GM21825 (cell line): Measurements from ENCODE around the gene PRKCA.
"Not testable (repeated sequence)": the region's sequence is repeated elsewhere in the genome, so short reads cannot be mapped to it uniquely, and the experiment has no call there.

Experiments
- ATAC-seq: cut with Tn5 transposase; IDR thresholded peaks from one replicate; pipeline ENCODE4 v1.9.1; 2021; ENCODE audit warnings: mild to moderate bottlenecking, moderate library complexity; ENCODE audit not compliant: unreplicated experiment

PRKCA gene

GRCh38 chr17:66480802-66481201, 178.4 kb downstream of the PRKCA start:
- ATAC-seq, result no peak

DNA sequence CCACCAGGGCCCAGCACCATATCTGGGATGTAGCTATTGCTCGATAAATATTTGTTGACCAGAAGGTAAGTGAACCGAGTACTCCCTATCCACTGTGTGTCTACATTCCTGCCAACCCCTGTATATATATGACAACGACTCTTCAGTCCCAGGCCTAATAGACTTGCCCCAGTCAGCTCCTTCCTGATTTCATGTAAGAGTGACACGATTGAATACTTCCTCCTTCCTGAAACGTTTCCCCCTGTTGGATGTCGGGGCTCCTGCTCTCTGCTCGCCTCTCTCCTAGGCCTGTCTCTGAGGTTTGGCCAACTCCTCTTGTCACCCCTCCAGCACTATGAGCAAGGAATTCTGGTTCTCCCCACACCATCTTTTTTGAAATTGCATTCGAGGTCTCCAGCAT, 178.9 kb downstream of the PRKCA start:
- no peak for ATAC-seq

DNA sequence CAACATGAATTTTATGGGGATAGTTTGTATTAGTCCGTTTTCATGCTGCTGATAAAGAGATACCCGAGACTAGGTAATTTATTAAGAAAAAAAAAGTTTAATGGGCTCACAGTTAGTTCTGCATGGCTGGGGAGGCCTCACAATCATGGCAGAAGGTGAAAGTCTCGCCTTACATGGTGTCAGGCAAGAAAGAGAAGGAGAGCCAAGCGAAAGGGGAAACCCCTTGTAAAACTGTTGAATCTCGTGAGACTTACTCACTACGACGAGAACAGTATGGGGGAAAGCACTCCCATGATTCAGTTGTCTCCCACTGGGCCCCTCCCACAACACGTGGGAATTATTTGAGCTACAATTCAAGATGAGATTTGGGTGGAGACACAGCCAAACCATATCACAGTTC, 181.5 kb downstream of the PRKCA start:
- no peak for ATAC-seq

DNA sequence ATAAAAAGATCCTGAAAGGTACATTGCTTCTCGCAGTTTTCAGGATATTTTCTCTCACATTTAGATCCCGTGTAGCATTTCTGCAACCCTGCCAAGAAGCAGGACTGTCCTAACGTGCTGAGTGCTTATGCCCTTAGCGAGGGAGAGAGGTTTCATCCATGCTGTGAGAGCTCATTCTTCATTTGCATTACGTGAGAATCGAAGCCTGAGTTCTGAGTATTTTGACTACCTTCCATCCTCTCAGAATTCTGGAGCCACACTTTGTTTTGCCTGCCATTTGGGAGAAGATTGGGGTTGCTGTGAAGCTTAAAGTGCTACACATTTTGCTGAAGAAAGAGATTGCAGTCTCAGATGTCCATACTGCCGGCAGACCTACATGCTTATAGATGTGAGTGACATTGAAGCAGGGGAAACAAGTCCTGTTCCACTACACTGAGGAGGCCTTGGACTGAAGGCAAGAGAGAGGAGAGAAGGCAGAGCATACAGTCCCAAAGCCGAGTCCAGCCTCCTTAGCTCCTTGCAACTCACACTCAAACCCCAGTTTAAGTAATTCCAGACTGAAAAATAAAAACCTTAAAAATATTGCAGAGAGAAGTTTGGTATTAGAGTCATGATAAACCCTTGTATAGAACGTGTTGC, 183.0 kb downstream of the PRKCA start:
- no peak for ATAC-seq

- ATAC-seq, result no peak
Measured at GRCh38 chr17:66487121-66487520, 184.7 kb downstream of the PRKCA start.

- no peak for ATAC-seq
Measured at GRCh38 chr17:66487981-66488468, 185.6 kb downstream of the PRKCA start.

- ATAC-seq, result no peak
Measured at GRCh38 chr17:66488864-66489263, 186.5 kb downstream of the PRKCA start.

DNA sequence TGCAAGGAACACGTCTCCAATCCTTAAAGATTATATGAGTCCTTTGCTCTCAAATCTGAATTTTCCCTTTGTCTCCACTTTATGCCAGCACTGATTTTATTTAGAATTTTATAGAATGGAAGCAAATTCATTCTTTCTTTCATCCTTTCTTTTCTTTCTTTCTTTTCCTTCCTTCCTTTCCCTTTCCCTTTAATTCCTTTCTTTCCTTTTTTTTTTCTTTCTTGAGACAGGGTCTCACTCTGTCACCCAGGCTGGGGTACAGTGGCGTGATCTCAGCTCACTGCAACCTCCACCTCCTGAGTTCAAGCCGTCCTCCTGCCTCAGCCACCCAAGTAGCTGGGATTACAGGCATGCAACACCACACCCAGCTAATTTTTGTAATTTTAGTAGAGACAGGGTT, 187.2 kb downstream of the PRKCA start:
- not testable (repeated sequence) for ATAC-seq

DNA sequence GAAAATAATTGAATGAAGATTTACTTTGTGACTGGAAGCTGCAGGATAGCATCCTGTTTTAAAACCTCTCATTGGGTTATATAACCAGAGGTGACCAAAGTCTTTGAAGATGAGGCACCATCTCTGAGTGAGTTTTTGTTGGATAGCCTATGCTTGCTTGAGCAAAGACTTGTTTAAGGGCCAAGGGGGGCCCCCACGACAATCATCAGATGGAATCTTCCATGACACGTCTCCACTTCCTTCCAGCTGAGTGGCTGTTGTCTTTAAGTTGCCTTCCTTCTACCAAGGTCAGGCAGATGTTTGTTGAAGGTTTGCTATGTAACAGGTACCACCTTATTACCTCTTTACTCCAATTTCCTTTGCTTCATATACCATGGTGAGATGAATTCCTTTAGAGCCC, 188.8 kb downstream of the PRKCA start:
- ATAC-seq, result no peak

DNA sequence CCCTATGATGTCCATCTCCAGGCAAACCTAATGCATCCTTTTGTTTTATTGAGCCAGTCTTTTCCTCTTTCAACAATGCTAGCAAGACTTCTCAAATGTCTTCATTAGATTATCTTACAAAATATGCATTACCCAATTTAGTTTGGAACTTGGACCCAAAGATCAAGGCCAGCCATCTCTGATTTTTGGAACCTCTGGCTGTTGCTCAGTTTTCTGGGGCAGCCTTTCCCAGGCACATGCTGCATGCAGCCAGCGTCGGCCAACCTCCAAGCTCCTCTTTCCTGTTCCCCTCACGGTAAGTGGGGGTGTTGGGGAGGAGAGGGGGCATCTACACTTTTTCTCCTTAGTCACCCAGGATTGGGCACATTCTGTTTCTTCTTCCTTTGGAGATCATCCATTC, 189.3 kb downstream of the PRKCA start:
- ATAC-seq, result no peak

- ATAC-seq, result no peak
Measured at GRCh38 chr17:66492080-66492479, 189.7 kb downstream of the PRKCA start.

DNA sequence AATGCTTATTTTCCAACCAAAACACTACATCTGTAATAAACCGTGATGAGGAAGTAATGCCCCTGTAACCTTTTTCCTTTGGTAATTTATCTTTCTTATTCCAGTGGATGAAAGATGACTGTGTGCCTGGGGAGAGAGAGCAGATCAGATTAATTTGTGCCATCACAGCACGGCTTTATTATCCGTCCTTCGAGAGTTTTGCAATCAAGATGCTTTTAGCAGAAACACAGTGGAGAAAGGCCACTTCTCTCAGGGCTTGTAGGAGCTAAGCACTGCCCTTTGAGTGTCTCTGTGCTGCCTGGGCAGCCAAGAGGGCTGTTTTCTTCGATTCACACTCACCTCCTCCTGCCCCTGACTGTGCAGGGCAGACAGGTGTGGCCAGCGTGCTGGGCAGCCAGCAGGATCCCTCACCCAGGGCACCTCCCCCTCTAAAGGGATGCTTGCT, 190.2 kb downstream of the PRKCA start:
- ATAC-seq, result no peak

GRCh38 chr17:66493283-66494019, 191.0 kb downstream of the PRKCA start:
- no peak for ATAC-seq

GRCh38 chr17:66494023-66494803, 191.8 kb downstream of the PRKCA start:
- no peak for ATAC-seq

GRCh38 chr17:66495035-66495434, 192.6 kb downstream of the PRKCA start:
- no peak for ATAC-seq

DNA sequence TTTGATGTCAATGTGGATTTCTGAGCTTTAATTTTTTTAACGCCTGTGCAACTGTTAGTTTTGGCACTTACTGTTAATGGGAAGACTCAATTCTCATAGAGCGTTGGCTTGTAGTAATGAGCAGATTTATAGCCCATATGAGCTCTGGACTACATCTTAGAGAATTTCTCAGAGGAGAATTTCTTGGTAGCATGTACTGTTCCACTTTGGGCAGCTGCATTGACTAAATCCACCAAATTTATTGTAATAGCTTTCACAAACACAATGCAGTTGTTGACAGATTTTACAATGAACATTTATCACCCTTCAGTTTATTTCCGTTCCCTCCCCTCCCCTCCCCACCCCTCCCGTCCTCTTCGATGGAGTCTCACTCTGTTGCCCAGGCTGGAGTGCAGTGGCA, 193.9 kb downstream of the PRKCA start:
- no peak for ATAC-seq

GRCh38 chr17:66498580-66498979, 196.2 kb downstream of the PRKCA start:
- no peak for ATAC-seq

GRCh38 chr17:66506641-66507040, 204.2 kb downstream of the PRKCA start:
- no peak for ATAC-seq

DNA sequence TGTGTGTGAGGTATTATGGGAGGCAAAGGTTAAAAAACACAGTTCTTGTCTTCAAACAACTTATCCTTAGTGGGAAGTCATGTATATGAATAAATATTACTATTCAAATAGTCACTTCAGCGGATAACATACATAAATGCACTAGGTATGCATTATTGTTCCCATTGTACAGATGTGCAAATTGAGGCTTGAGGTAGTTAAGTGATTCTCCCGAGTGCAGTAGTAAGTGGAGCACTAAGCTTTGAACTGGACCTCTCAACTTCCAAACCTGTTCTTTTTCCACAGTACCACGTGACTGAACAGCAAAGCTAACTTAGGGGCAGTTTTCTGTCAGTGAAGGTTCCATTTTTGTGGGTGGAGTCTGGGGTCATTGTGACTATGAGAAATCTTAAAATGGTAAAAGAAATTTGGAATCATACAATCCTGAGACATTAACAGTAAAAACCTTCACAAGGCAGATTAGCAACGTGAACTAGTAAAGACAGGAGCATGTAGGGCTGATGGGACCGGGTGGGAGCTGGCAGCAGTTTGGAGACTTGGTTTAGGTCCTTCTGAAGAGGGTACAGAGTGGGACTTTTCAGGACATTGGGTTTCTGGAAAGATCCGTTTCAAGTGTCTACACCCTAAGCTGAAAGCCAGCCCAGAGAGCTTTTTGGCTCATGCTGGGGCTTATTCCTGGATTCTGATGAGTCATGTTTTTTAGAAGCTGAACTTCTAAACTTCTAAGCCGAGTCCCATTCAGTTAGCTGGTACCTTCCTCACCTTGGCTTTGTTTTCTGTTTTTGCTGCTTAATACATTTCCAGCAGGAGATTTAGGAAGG, 204.9 kb downstream of the PRKCA start:
- ATAC-seq, result no peak

DNA sequence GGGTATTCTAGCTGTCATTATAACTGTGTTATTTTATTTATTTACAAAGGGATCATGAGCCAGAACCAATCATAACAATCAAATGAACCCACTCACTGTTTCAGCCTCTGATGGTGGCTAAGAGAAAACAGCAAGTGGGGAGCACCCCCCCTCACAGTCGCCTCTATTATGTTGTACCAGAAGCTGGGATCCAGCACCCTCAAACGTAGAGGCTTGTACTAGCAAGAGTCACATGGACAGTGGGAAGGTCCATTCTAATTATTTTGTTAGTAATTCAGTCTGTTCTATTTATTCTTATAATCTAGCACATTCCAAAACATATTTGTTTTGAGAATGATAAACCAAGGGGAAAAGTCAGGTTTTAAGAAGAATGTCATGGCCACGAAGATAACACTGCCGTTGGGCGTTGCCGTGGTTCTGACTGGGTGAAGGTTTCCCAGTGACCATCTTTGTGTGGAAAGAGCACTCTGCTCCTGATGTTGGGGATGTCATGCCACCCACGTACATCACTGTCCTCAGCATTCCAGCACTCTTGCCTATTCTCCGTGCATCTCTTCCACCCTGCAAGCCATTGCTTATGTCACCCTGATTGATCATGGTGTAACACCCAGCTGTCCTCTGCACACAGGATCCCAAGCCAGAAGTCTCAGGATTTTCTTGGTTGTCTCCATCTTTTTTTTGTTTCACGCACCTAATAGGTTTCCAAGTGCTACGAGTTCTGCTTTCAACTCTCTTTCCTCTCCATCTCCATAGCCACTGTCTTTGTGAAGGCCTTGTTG, 205.8 kb downstream of the PRKCA start:
- ATAC-seq, result no peak
